GM12878 (cell line): ENCODE results near the gene CYP4A22.

Experiments used
- FOXK2 ChIP-seq: fragments of 450-650 bp; IDR thresholded peaks from 2 replicates; pipeline ENCODE4 v1.6.1; 2017; ENCODE audit warnings: mild to moderate bottlenecking, moderate library complexity
- IKZF1 ChIP-seq: fragments of 450-650 bp; conservative IDR thresholded peaks from 2 replicates; pipeline ENCODE4 v1.6.1; 2017; ENCODE audit warnings: antibody characterized with exemption, mild to moderate bottlenecking
- PAX8 ChIP-seq: fragments of 450-650 bp; IDR thresholded peaks from 2 replicates; pipeline ENCODE4 v1.6.1; 2017; ENCODE audit warnings: mild to moderate bottlenecking, moderate library complexity
- SMAD1 ChIP-seq: fragments of 450-650 bp; IDR thresholded peaks from 2 replicates; pipeline ENCODE4 v1.6.1; 2018; ENCODE audit warnings: mild to moderate bottlenecking, low read depth; ENCODE audit not compliant: partially characterized antibody
- SP1 ChIP-seq: IDR thresholded peaks from one replicate; pipeline ENCODE4 v1.6.1; 2011; ENCODE audit warnings: low read depth, low read length
- TF ChIP-seq, protein P1 (sequence below), 3 experiments: IDR thresholded peaks in 2 of 3; conservative IDR thresholded peaks in 1 of 3; 2 replicates each; pipeline ENCODE4 v1.5.1; 2011; ENCODE audit warnings: low read depth in 3 of 3, low read length in 3 of 3, mild to moderate bottlenecking in 3 of 3, control low read depth in 2 of 3, moderate library complexity in 2 of 3, inconsistent platforms in 1 of 3, mixed read lengths in 1 of 3; ENCODE audit not compliant: control insufficient read depth in 2 of 3, insufficient read depth in 1 of 3; ENCODE audit errors: extremely low read depth in 1 of 3
- TF ChIP-seq, protein P2 (sequence below): IDR thresholded peaks from 2 replicates; pipeline ENCODE4 v1.6.1; 2012; ENCODE audit warnings: low read depth, low read length, improper control_type of control experiment

DNA sequence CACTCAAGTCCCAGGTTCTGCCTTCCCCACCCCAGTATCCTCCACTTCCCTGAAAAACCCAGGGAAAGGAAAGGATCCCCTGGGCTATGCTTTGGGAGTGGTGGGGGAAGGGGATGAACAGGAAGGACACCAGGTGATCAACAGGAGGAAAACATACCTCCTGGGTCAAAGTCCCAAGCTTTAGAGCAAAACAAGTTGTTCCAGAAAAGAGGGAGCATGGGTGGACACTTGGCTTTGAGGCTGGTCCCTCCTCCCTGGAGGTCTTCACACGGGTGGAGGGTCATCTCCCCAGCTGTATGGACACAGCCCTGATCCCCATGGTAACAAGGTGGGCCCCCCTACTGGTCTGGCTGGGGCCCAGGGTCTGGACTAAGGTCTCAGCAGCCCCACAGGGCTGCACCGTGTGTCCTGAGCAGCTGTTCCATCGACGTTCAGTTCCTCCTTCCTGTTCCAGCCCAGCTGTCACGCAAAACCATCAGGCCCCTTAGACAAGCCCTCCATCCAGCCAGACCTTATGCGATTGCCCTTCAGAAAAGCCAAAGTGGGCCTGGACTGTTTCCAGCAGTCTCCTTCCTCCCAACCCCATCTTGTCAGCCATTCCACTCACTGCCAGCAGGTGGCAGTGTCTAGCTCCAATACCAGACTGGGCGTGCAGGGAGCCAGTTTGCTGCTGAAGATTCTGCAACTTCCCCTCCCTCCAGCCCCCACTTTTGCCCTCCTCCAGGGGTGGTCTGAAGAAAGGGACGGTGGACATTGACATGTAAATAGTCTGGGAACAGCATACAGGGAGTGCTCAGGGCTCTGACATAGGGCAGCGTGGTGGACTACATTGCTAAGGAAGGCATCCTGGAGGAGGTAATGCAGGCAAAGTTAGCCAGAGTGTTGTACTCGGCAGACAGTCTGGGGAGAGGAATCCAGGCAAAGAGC is 55.5 kb downstream of the CYP4A22 start:
- no peak for TF ChIP-seq FOXK2
- TF ChIP-seq PAX8 = no peak
- TF ChIP-seq, protein P1, sequence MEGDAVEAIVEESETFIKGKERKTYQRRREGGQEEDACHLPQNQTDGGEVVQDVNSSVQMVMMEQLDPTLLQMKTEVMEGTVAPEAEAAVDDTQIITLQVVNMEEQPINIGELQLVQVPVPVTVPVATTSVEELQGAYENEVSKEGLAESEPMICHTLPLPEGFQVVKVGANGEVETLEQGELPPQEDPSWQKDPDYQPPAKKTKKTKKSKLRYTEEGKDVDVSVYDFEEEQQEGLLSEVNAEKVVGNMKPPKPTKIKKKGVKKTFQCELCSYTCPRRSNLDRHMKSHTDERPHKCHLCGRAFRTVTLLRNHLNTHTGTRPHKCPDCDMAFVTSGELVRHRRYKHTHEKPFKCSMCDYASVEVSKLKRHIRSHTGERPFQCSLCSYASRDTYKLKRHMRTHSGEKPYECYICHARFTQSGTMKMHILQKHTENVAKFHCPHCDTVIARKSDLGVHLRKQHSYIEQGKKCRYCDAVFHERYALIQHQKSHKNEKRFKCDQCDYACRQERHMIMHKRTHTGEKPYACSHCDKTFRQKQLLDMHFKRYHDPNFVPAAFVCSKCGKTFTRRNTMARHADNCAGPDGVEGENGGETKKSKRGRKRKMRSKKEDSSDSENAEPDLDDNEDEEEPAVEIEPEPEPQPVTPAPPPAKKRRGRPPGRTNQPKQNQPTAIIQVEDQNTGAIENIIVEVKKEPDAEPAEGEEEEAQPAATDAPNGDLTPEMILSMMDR (IDR thresholded peaks at IDR 0.05 in 2 of 3, conservative IDR thresholded peaks at IDR 0.05 in 1 of 3; ENCODE audit: control insufficient read depth in 2 of 3, extremely low read depth in 1 of 3, insufficient read depth in 1 of 3, low read depth in 3 of 3, low read length in 3 of 3) = peak; percentile 86 to 96 (median 95)
- TF ChIP-seq, protein P2, sequence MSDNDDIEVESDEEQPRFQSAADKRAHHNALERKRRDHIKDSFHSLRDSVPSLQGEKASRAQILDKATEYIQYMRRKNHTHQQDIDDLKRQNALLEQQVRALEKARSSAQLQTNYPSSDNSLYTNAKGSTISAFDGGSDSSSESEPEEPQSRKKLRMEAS = no peak
- TF ChIP-seq SMAD1 = no peak
- TF ChIP-seq SP1 = no peak
- TF ChIP-seq IKZF1 = no peak
